HCEC 1CT (cell line): ENCODE measurements around the gene CENPL.
A peak's percentile ranks its signal among the peaks of the same experiment; 100 is the strongest.
"Not testable (repeated sequence)": the region's sequence is repeated elsewhere in the genome, so short reads cannot be mapped to it uniquely, and the experiment has no call there.

Experiments used
- DNase-seq: peaks from one replicate; pipeline ENCODE4 v3.0.0-alpha.2; 2017

The CENPL gene, protein sequence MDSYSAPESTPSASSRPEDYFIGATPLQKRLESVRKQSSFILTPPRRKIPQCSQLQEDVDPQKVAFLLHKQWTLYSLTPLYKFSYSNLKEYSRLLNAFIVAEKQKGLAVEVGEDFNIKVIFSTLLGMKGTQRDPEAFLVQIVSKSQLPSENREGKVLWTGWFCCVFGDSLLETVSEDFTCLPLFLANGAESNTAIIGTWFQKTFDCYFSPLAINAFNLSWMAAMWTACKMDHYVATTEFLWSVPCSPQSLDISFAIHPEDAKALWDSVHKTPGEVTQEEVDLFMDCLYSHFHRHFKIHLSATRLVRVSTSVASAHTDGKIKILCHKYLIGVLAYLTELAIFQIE

GRCh38 chr1:173824315-173825081 lies at the start of gene CENPL, which contains the start of gene DARS2:
Gene CENPL (minus strand): TSS chr1:173824883. CDS start chr1:173811299, 13,584 bp downstream.
Gene DARS2 (plus strand): TSS chr1:173824673. CDS start chr1:173825230, 557 bp downstream.
- peak; percentile 99 for DNase-seq

GRCh38 chr1:173871500-173871899 lies 46.8 kb upstream of the CENPL start:
- DNase-seq: no peak

DNA sequence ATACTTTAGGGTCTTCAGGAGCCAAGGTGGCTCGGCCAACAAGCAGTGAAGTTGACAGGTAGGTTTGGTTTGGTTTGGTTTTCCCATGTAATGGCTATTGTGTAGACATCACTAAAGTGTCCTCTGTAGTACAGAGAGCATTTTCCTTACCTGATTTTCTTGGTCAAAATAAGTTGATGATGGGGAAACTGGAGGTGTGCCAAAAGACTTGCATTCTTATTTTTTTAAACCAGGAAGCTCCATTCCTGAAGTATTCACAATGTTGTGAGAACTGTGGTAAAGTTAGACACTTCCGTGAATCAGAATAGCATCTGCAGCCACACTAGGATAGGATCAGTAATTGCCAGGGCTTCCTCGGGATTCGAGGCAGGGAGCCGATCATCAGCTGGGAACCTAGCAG lies 46.4 kb upstream of the CENPL start:
- no peak for DNase-seq

DNA sequence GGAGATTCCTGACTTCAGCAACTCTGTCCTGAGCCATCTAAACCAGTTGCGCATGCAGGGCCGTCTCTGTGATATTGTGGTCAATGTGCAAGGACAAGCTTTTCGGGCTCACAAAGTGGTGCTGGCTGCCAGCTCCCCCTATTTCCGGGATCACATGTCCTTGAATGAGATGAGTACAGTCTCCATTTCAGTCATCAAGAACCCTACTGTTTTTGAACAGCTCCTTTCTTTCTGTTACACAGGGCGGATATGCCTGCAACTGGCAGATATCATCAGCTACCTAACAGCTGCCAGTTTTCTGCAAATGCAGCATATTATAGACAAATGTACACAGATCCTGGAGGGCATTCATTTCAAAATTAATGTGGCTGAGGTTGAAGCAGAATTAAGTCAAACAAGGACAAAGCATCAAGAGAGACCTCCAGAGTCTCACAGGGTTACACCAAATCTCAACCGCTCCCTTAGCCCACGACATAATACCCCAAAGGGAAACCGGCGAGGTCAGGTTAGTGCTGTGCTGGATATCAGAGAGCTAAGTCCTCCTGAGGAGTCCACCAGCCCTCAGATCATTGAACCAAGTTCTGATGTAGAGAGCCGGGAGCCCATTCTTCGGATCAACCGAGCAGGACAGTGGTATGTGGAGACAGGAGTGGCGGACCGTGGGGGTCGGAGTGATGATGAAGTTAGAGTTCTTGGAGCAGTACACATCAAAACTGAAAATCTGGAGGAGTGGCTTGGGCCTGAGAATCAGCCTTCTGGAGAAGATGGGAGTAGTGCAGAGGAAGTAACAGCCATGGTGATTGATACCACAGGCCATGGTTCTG lies 45.8 kb upstream of the CENPL start:
- no peak for DNase-seq

GRCh38 chr1:173869021-173869359 lies 44.3 kb upstream of the CENPL start:
- DNase-seq: no peak

GRCh38 chr1:173868266-173869020 lies 43.8 kb upstream of the CENPL start, which contains the start of gene ZBTB37:
Gene ZBTB37 (plus strand): TSS chr1:173868380. CDS start chr1:173870226, 1,846 bp downstream.
- DNase-seq: peak; percentile 56

DNA sequence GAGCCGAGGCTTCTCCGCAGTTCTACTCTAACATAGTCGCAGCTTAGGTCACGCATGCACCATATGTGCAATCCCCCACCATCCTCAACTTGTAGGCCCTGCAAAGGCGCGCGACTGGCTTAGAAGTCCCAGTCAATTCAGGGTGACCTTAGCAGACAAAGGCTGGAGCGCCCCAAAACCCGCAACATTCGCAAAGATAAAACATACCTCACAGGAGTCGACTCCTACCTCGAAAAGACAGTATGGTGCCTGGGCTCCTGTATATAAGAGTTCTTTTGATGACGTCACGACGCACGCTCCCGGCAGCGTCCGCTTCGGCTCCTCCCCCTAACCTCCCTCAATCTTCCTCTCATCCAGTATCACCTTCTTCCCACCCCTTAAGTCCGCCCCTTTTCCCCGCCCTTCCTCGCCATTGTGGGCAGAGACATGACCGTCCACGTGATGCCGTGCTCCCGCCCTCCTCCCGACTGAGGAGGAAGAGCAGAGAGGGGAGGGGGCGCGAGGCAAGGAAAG lies 43.1 kb upstream of the CENPL start, which contains the start of gene GAS5:
TSS of gene GAS5 (minus strand) at position 237 of the 513 bp plus-strand sequence.
- DNase-seq: peak; percentile 99

DNA sequence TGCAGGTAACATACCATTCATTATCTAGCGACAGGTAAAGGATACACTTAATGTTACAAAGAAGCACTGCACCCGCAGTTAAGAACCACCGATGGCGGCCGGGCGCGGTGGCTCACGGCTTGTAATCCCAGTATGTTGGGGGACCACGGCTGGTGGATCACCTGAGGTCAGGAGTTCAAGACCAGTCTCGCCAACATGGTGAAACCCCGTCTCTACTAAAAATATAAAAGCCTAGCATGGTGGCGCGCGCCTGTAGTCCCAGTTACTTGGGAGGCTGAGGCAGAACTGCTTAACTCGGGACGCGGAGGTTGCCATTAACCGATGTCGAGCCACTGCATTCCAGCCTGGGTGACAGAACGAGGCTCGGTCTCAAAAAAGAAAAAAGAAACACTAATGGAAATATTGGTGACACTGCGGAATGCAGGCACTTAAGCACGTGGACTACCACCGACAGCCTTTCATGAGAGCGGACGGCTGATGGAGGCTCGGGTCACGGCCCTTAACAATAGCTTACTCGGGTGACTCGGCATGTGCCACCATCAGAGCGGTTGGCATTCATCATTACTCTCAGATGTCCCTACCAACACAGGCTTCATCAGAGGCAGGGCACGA lies 42.6 kb upstream of the CENPL start:
- DNase-seq: peak; percentile 32

- DNase-seq: no peak
Observed at GRCh38 chr1:173866413-173867115, 41.9 kb upstream of the CENPL start.

DNA sequence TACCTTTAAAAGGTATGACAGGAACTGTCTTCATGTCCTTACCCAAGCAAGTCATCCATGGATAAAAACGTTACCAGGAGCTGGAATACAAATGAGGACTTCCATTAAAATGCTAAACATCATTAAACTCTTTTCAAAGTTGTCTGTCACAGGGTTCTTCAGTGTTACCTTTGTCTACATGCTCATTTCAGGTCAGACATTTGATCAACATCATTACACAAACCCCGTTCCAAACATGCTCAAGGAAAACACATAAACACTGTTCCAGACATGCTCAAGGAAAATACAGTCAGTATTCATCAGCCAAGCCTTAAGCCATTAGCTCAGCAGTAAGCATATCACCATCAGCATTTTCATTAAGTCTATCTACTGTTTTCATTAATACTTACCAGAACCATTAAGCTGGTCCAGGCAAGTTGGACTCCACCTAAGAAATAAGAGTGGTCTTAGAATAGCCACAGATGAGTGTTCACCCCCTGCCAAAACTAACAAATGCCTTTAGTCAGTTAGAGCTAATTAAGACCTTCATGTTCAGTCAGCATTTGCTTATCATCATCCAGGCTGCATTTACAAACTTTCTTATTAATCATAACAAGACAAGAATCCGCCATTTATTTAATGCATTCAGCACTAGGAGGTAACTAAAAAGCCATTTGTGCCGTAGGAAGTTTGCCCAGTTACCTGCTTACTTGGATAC lies 40.9 kb upstream of the CENPL start:
- no peak for DNase-seq

GRCh38 chr1:173864179-173864867 lies 39.6 kb upstream of the CENPL start:
- no peak for DNase-seq

DNA sequence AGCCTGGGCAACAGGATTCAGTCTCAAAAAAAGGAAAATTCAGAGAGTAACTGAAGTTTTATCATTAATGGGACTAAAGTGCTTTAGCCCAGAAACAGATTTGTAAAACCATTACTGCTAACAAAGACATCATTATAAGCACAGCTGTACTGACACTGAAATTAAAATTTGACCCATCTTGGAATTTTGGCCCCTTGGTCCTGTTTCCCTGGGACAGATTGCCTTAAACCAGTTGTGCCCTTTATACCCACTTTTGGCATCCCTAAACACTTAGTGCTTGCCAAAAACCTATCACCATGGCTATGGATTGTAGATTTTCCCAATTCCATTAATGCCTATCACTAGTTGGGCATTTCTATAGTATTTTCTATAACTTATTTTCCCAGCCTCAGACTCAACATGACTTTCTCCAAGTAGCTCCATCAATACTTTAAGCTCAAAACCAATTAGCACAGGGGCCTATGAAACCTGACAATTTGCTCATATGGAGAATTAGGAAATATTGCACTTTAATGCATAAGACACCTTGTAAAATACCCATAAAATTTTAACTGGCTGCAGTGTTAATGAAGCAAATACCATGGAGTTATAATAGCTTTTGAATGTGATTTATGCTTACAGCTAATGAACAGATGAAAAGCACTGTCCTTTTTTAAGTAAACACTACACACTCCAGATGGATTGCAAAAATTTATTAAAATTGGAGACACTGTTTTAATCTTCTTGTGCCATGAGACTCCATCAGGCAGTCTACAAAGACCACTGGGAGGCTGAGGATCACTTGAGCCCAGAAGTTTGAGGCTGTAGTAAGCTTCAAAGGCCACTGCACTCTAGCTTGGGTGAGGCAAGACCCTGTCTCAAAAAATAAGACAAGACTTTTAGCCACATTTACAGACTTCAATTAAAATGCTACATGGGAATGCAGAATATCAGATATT lies 38.8 kb upstream of the CENPL start:
- no peak for DNase-seq

GRCh38 chr1:173862769-173863223 lies 38.1 kb upstream of the CENPL start:
- no peak for DNase-seq

GRCh38 chr1:173862146-173862768 lies 37.6 kb upstream of the CENPL start:
- DNase-seq: peak; percentile 27

GRCh38 chr1:173861731-173862145 lies 37.1 kb upstream of the CENPL start:
- DNase-seq: no peak

- DNase-seq: no peak
Observed at GRCh38 chr1:173860065-173860464, 35.4 kb upstream of the CENPL start.

GRCh38 chr1:173859547-173859946 lies 34.9 kb upstream of the CENPL start:
- not testable (repeated sequence) for DNase-seq
